HG03159 (cell line): Measurements from ENCODE around the gene PPP2R3B.
"Not testable (repeated sequence)": the region's sequence is repeated elsewhere in the genome, so short reads cannot be mapped to it uniquely, and the experiment has no call there.

ENCODE experiments used
- ATAC-seq: cut with Tn5 transposase; IDR thresholded peaks from one replicate; pipeline ENCODE4 v1.9.1; 2021; ENCODE audit warnings: mild to moderate bottlenecking, moderate library complexity; ENCODE audit not compliant: unreplicated experiment

Gene PPP2R3B

GRCh38 chrX:353566-354535 is 32.9 kb downstream of the PPP2R3B start:
- no peak for ATAC-seq

GRCh38 chrX:352582-353314 is 34.0 kb downstream of the PPP2R3B start:
- ATAC-seq = no peak

GRCh38 chrX:352181-352580 is 34.5 kb downstream of the PPP2R3B start:
- ATAC-seq = no peak

GRCh38 chrX:351736-352135 is 35.0 kb downstream of the PPP2R3B start:
- no peak for ATAC-seq

GRCh38 chrX:351324-351641 is 35.4 kb downstream of the PPP2R3B start:
- not testable (repeated sequence) for ATAC-seq

- ATAC-seq = no peak
Measured at GRCh38 chrX:350534-351323, 36.0 kb downstream of the PPP2R3B start.

- no peak for ATAC-seq
Measured at GRCh38 chrX:350148-350533, 36.6 kb downstream of the PPP2R3B start.

GRCh38 chrX:349702-350101 is 37.0 kb downstream of the PPP2R3B start:
- ATAC-seq = no peak

- no peak for ATAC-seq
Measured at GRCh38 chrX:349196-349595, 37.5 kb downstream of the PPP2R3B start.

- no peak for ATAC-seq
Measured at GRCh38 chrX:348461-349117, 38.1 kb downstream of the PPP2R3B start.

GRCh38 chrX:347351-348117 is 39.2 kb downstream of the PPP2R3B start:
- ATAC-seq = no peak

- ATAC-seq = no peak
Measured at GRCh38 chrX:346034-346813, 40.5 kb downstream of the PPP2R3B start.

GRCh38 chrX:345020-345925 is 41.4 kb downstream of the PPP2R3B start:
- no peak for ATAC-seq

GRCh38 chrX:344371-344901 is 42.3 kb downstream of the PPP2R3B start:
- ATAC-seq = no peak

GRCh38 chrX:341541-342101 is 45.1 kb downstream of the PPP2R3B start:
- no peak for ATAC-seq

GRCh38 chrX:340641-341423 is 45.9 kb downstream of the PPP2R3B start:
- no peak for ATAC-seq

- no peak for ATAC-seq
Measured at GRCh38 chrX:340121-340520, 46.6 kb downstream of the PPP2R3B start.
